ENCODE measurements around the gene PALMD. TPM values are rescaled to one million over a fixed set of nuclear protein-coding genes. Genes with fewer than 3 reads are reported as not detected.

Gene PALMD
- total and polyA plus RNA-seq, 2 of the 8 experiments (the other 6 are each of a cell fraction or from before 2014, with no cell fraction given) = not detected

DNA sequence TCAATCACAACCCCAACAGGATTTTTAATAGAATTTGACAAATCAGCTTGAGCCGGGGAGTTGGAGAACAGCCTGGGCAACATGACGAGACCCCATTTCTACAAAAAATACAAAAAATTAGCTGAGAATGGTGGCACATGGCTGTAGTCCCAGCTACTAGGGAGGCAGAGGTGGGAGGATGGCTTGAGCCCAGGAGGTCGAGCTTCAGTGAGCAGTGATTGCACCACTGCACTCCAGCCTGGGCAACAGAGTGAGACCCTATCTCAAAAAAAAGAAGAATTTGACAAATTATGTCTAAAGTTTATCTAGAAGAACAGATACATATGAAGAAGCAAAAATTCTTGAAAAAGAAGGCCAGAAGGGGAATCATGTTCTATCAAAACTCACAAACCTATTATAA, 77.3 kb downstream of the PALMD start (continued):
- TF ChIP-seq CHD1 (IDR thresholded peaks at IDR 0.05; ENCODE audit: low read depth, low read length) (no peak), SP2 (IDR thresholded peaks at IDR 0.05; ENCODE audit: low read length) (no peak), CTBP2 (IDR thresholded peaks at IDR 0.05; ENCODE audit: borderline replicate concordance, insufficient read depth, insufficient read length, low read length) (no peak)
